ENCODE results near the gene MTMR2.

MTMR2 gene

DNA sequence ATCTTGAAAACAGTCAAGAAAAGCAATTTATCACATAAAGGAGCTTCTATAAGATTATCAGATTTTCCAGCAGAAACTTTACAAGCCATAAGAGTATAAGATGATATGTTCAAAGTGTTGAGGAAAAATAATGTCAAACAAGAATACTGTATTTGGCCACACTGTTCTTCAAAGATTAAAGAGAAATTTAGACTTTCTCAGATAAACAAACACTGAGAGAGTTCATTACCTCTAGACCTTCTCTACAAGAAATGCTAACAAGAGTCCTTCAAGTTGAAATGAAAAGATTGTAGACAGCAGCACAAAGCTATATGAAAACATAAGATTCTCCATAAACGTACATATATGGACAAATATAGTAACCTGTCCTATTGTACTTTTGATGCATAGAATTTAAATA lies 8.0 kb upstream of the MTMR2 start:
- H3K9me3 ChIP-seq (ENCODE audit: insufficient read depth, low read depth, low read length) = no peaks in the 10 kb centered on the region
- WGBS = no CpG with 5 or more reads among the region's 1 CpG
- no peaks in the 10 kb centered on the region for H3K27me3 ChIP-seq (ENCODE audit: insufficient read depth, low read length)
- H3K4me1 ChIP-seq (ENCODE audit: insufficient read depth, low read length) = no peaks in the 10 kb centered on the region
- H3K36me3 ChIP-seq (ENCODE audit: insufficient read depth, low read length) = no peaks in the 10 kb centered on the region
- H3K4me3 ChIP-seq (ENCODE audit: low read length) = no peak overlapping the region
- H3K9ac ChIP-seq (ENCODE audit: low read depth, low read length) = no peak overlapping the region
- no peak overlapping the region for H3K27ac ChIP-seq (ENCODE audit: low read depth, low read length)

DNA sequence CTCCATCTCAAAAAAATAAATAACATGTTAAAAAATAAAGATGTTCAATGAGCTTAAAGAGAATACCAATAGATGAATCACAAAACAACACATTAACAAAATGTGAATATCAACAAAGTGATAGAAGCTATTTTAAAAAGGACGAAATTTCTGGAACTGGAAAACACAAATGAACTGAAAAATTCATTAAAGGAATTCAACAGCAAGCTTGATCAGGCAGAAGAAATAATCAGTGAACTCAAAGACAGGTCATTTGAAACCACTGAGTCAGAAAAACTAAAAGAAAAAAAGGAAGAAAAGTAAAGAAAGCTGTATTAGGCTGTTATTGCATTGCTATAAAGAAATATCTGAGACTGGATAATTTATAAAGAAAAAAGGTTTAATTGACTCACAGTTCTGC lies 7.0 kb upstream of the MTMR2 start:
- Histone ChIP-seq H3K36me3 (ENCODE audit: insufficient read depth, low read length) (no peaks in the 10 kb centered on the region), H3K9me3 (ENCODE audit: insufficient read depth, low read depth, low read length) (no peaks in the 10 kb centered on the region), H3K9ac (ENCODE audit: low read depth, low read length) (no peak overlapping the region), H3K4me1 (ENCODE audit: insufficient read depth, low read length) (no peaks in the 10 kb centered on the region), H3K27me3 (ENCODE audit: insufficient read depth, low read length) (no peaks in the 10 kb centered on the region), H3K27ac (ENCODE audit: low read depth, low read length) (no peak overlapping the region), H3K4me3 (ENCODE audit: low read length) (no peak overlapping the region)
- 85% methylated on average over 1 of the region's 1 CpG for WGBS

DNA sequence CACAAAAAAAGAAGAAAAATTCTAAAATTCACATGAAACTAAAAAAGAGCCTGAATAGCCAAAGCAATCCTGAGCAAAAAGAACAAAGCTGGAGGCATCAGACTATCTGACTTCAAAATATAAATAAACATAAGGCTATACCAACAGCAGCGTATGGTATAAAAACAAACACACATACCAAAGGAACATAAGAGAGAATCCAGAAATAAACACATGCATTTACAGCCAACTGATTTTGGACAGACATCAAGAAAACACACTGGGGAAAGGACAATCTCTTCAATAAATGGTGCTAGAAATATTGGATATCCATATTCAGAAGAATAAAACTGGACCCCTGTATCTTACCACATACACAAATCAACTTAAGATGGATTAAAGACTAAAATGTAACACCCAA lies 2.8 kb upstream of the MTMR2 start:
- WGBS = 93% methylated on average over 1 of the region's 1 CpG

DNA sequence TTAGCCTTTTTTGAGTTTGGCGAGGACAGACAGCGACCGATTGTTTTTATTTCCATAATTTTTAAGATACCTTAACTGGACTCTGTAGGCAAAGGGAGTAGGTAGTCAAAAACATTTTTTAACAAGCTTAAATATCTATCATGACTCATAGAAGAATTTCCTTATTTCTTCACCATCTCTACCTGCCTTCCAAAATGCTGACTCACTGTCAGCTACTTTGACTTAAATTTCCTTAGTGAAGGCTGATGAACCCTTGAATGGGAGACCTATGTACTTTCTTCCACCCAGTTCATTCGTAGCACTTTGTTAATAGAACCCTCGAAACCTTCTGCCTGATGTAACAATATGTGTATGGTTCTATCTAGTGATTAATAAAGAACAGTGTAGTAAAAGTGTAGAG lies 1.1 kb upstream of the MTMR2 start:
- Histone ChIP-seq H3K4me3 (ENCODE audit: low read length) (peak overlapping the region; percentile 91), H3K9ac (ENCODE audit: low read depth, low read length) (peak overlapping the region; percentile 94), H3K4me1 (ENCODE audit: insufficient read depth, low read length) (peaks cover 22% of the 10 kb centered on the region), H3K36me3 (ENCODE audit: insufficient read depth, low read length) (no peaks in the 10 kb centered on the region), H3K27ac (ENCODE audit: low read depth, low read length) (peak overlapping the region; percentile 92), H3K9me3 (ENCODE audit: insufficient read depth, low read depth, low read length) (no peaks in the 10 kb centered on the region), H3K27me3 (ENCODE audit: insufficient read depth, low read length) (no peaks in the 10 kb centered on the region)
- 75% methylated on average over 3 of the region's 5 CpGs for WGBS

More for the DNA sequence above, 2.8 kb upstream of the MTMR2 start:
- Histone ChIP-seq H3K36me3 (ENCODE audit: insufficient read depth, low read length) (no peaks in the 10 kb centered on the region), H3K4me3 (ENCODE audit: low read length) (no peak overlapping the region), H3K27ac (ENCODE audit: low read depth, low read length) (no peak overlapping the region), H3K27me3 (ENCODE audit: insufficient read depth, low read length) (no peaks in the 10 kb centered on the region), H3K4me1 (ENCODE audit: insufficient read depth, low read length) (peaks cover 20% of the 10 kb centered on the region), H3K9ac (ENCODE audit: low read depth, low read length) (no peak overlapping the region), H3K9me3 (ENCODE audit: insufficient read depth, low read depth, low read length) (no peaks in the 10 kb centered on the region)

DNA sequence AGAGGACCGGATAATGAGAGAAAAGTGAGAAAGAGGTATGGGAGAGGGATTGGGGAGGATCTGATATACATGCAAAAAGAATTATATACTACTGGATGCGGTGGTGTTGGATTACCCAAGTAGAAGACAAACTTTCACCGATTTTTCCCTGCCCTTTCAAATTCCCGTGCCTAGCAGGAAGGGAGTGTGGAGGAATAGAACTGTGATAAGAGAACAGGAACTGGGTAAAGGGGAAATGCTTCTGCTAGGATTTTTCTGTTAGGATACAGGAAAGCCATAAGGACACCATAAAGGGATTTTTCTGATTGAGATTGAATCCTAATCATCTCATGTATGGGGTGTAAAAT lies 480 bp upstream of the MTMR2 start:
- Histone ChIP-seq H3K9me3 (ENCODE audit: insufficient read depth, low read depth, low read length) (no peaks in the 10 kb centered on the region), H3K4me1 (ENCODE audit: insufficient read depth, low read length) (peaks cover 22% of the 10 kb centered on the region), H3K27me3 (ENCODE audit: insufficient read depth, low read length) (no peaks in the 10 kb centered on the region), H3K4me3 (ENCODE audit: low read length) (peak overlapping the region; percentile 91), H3K36me3 (ENCODE audit: insufficient read depth, low read length) (no peaks in the 10 kb centered on the region), H3K9ac (ENCODE audit: low read depth, low read length) (peak overlapping the region; percentile 94), H3K27ac (ENCODE audit: low read depth, low read length) (peak overlapping the region; percentile 92)
- WGBS = 0% methylated on average over 4 of the region's 4 CpGs

DNA sequence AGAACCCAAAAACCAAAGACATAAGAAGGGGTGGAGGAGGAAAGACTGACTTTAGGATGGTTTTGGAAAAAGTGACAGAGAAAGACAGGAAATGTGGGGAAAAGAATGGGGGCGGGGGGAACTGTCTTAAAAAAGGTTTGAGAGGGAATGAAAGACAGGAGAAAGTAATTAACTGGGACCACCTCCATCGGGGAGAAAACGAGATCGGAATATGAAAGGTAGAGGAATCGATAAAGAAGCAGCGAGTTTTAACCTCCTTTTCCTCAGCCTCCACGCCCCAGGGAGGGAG lies 524 bp downstream of the MTMR2 start:
- WGBS = under 1% methylated on average over 7 of the region's 7 CpGs
- Histone ChIP-seq H3K27me3 (ENCODE audit: insufficient read depth, low read length) (no peaks in the 10 kb centered on the region), H3K36me3 (ENCODE audit: insufficient read depth, low read length) (no peaks in the 10 kb centered on the region), H3K9ac (ENCODE audit: low read depth, low read length) (peak overlapping the region; percentile 94), H3K27ac (ENCODE audit: low read depth, low read length) (peak overlapping the region; percentile 92), H3K4me3 (ENCODE audit: low read length) (peak overlapping the region; percentile 91), H3K9me3 (ENCODE audit: insufficient read depth, low read depth, low read length) (no peaks in the 10 kb centered on the region), H3K4me1 (ENCODE audit: insufficient read depth, low read length) (peaks cover 24% of the 10 kb centered on the region)

DNA sequence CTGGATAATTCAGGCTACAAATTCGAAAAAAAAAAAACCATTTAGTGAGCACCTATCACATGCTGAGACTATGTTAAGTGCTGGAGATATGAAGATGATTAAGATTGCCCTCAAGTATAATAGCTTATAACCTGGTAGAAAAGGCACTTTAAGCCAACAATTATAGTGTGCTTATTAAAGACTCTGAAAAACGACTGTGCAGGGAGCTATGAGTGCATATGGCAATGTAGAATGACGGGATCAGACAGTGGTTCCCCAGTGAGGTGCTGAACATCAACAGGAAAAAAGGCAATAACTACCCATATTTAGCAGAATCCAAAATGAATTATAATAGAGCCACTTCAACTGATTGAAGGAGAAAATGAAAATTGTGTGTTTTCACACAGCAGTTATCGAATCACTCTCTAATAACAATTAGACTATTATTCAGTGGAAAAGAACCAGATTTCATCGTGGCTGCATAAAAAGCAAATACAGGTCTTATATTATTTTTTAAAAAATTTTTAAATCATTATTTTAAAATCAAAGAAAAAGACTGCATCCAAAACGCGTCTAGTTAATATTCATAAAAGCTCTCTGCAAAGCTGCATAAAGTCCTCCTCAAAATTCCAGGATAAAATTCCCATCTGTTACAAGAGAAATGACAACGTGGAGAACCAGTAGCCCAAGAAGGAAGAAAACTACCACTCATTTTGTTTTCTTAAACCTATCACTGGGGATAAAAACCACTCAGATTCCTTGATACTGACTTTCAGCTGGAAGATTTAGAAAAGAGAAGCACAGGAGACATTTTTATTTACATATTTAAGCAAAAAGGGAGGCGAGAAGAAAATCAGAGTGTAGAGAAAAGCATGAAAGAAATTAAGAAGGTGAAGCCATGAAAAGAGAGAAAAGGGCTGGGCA lies 1.1 kb downstream of the MTMR2 start:
- no peaks in the 10 kb centered on the region for H3K9me3 ChIP-seq (ENCODE audit: insufficient read depth, low read depth, low read length)
- H3K9ac ChIP-seq (ENCODE audit: low read depth, low read length) = peak overlapping the region; percentile 94
- whole genome bisulfite sequencing = 46% methylated on average over 8 of the region's 9 CpGs
- H3K36me3 ChIP-seq (ENCODE audit: insufficient read depth, low read length) = no peaks in the 10 kb centered on the region
- peaks cover 30% of the 10 kb centered on the region for H3K4me1 ChIP-seq (ENCODE audit: insufficient read depth, low read length)
- H3K4me3 ChIP-seq (ENCODE audit: low read length) = peak overlapping the region; percentile 91
- no peaks in the 10 kb centered on the region for H3K27me3 ChIP-seq (ENCODE audit: insufficient read depth, low read length)
- H3K27ac ChIP-seq (ENCODE audit: low read depth, low read length) = no peak overlapping the region

DNA sequence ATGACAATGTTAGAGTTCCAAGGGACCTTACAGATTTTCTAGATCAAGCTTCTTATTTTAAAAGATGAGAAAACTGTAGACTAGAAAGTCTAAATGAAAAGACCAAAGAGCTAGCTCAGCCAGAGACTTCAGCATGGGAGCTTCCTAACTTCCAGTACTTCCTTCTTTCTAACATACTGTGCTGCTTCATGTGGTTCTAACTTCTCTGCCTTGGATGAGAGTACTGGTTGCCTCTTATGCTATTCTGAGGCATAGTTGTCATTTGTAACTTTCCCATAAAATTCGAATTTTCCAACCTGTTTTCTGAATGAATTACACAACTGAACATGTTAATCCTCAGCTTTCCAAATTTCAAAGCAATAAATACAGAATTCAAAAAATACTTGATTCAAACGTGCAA lies 1.8 kb downstream of the MTMR2 start:
- Histone ChIP-seq H3K36me3 (ENCODE audit: insufficient read depth, low read length) (no peaks in the 10 kb centered on the region), H3K27ac (ENCODE audit: low read depth, low read length) (no peak overlapping the region), H3K27me3 (ENCODE audit: insufficient read depth, low read length) (no peaks in the 10 kb centered on the region), H3K9me3 (ENCODE audit: insufficient read depth, low read depth, low read length) (no peaks in the 10 kb centered on the region), H3K4me3 (ENCODE audit: low read length) (peak overlapping the region; percentile 91; the same call in 1 of the 2 replicates), H3K4me1 (ENCODE audit: insufficient read depth, low read length) (peaks cover 34% of the 10 kb centered on the region), H3K9ac (ENCODE audit: low read depth, low read length) (no peak overlapping the region)
- WGBS = 61% methylated on average over 2 of the region's 2 CpGs

DNA sequence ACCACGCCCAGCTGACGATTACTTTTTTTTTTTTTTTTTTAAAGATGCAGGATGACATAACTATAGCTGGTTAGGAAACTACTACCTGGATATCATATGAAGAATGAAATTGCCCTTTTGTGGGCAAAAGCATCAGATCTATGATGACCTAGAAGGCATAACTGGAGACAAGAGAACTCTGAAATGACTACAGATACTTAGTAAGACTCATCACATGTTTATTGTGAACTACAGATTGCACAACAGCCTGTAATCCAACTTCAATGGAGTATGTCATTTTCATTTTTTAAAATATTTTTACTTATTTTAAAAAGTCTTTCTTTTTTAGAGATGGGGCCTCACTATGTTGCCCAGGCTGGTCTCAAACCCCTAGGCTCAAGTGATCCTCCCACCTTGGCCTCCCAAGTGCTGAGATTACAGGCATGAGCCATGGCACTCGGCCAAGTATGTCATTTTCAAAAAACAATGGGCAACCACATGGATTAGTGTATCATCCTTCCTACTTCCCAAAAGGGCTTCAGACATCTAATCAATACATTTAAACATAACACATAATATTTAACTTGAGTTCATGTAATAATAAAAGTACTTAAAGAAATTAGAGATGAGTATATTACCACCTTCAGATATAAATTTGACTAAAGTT lies 3.3 kb downstream of the MTMR2 start:
- H3K4me1 ChIP-seq (ENCODE audit: insufficient read depth, low read length) = peaks cover 34% of the 10 kb centered on the region
- no peak overlapping the region for H3K4me3 ChIP-seq (ENCODE audit: low read length)
- no peaks in the 10 kb centered on the region for H3K9me3 ChIP-seq (ENCODE audit: insufficient read depth, low read depth, low read length)
- WGBS = 92% methylated on average over 3 of the region's 3 CpGs
- H3K9ac ChIP-seq (ENCODE audit: low read depth, low read length) = no peak overlapping the region
- H3K27ac ChIP-seq (ENCODE audit: low read depth, low read length) = no peak overlapping the region
- H3K27me3 ChIP-seq (ENCODE audit: insufficient read depth, low read length) = no peaks in the 10 kb centered on the region
- no peaks in the 10 kb centered on the region for H3K36me3 ChIP-seq (ENCODE audit: insufficient read depth, low read length)

DNA sequence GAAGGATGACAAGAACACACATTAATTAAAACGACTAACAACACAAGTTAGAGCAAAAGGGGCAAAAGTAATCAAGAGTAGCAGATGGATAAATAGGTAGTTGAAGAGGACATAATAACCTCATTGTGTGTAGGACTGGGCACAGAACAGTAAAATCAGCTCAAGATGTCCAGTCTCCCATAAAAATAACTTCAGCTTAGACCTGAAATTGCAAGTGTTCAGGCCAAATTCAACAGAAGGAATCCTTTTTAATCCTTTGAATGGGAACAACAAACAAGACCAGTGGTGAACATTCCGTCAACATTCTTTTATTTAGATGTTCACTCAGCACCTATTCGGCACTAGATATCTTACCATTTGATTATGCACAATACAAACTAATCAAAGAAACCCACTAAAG lies 4.4 kb downstream of the MTMR2 start:
- Histone ChIP-seq H3K36me3 (ENCODE audit: insufficient read depth, low read length) (no peaks in the 10 kb centered on the region), H3K4me1 (ENCODE audit: insufficient read depth, low read length) (peaks cover 24% of the 10 kb centered on the region), H3K4me3 (ENCODE audit: low read length) (no peak overlapping the region), H3K9ac (ENCODE audit: low read depth, low read length) (no peak overlapping the region), H3K9me3 (ENCODE audit: insufficient read depth, low read depth, low read length) (no peaks in the 10 kb centered on the region), H3K27ac (ENCODE audit: low read depth, low read length) (no peak overlapping the region), H3K27me3 (ENCODE audit: insufficient read depth, low read length) (no peaks in the 10 kb centered on the region)
- WGBS = 96% methylated on average over 3 of the region's 3 CpGs

DNA sequence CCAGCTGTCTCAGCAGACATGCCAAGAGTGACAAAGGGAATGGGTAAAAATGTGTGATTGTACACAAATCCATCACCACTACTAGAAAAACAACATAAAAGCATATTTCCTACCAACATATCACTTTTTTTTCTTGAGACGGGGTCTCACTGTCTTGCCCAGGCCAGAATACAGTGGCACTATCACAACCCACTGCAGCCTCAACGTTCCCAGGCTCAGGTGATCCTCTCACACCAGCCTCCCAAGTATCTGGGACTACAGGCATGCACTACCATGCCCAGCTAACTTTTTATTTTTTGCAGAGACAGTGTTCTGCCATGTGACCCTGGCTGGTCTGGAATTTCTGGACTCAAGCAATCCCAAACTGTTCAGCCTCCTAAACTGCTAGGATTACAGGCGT lies 5.2 kb downstream of the MTMR2 start:
- H3K9me3 ChIP-seq (ENCODE audit: insufficient read depth, low read depth, low read length) = no peaks in the 10 kb centered on the region
- H3K36me3 ChIP-seq (ENCODE audit: insufficient read depth, low read length) = no peaks in the 10 kb centered on the region
- no peaks in the 10 kb centered on the region for H3K27me3 ChIP-seq (ENCODE audit: insufficient read depth, low read length)
- peaks cover 24% of the 10 kb centered on the region for H3K4me1 ChIP-seq (ENCODE audit: insufficient read depth, low read length)
- no peak overlapping the region for H3K27ac ChIP-seq (ENCODE audit: low read depth, low read length)
- 90% methylated on average over 3 of the region's 3 CpGs for WGBS
- no peak overlapping the region for H3K9ac ChIP-seq (ENCODE audit: low read depth, low read length)
- no peak overlapping the region for H3K4me3 ChIP-seq (ENCODE audit: low read length)
